H1 (cell line): Measurements from ENCODE around the gene SYNJ1. TPM values are rescaled to one million over a fixed set of nuclear protein-coding genes. Genes with fewer than 3 reads are reported as not detected.
A peak's percentile ranks its signal among the peaks of the same experiment; 100 is the strongest.

Source experiments
- CTCF ChIA-PET: fragments of 300-600 bp; sonication (Branson Sonifier 250); formaldehyde crosslinking; loops from one replicate; lab custom pipeline; 2021; ENCODE audit not compliant: partially characterized antibody; lab: Charles Lee
- POLR2A ChIA-PET: fragments of 300-600 bp; sonication (Branson Sonifier 250); formaldehyde crosslinking; loops from one replicate; lab custom pipeline; 2021; ENCODE audit warnings: inconsistent platforms; ENCODE audit not compliant: partially characterized antibody; lab: Charles Lee
- DNase-seq, 2 experiments: peaks; one replicate each; pipeline versions ENCODE4 v3.0.0 to v3.0.0-alpha.2; 2010 to 2022; ENCODE audit warnings: low spot score in 2 of 2, low read depth in 1 of 2, mixed read lengths in 1 of 2
- FAIRE-seq: peaks from 2 replicates; lab custom pipeline; 2011; peaks lifted over from hg19 to GRCh38; lab: Jason Lieb, UNC
- H2AFZ ChIP-seq: 2 replicates; pipeline ENCODE4 v1.8.1; 2012; ENCODE audit warnings: low read length, inconsistent platforms
- H2AK5ac ChIP-seq: 2 replicates; pipeline ENCODE4 v1.6.1; 2013; ENCODE audit warnings: low read depth, low read length
- H2BK120ac ChIP-seq: replicated peaks from 2 replicates; pipeline ENCODE3; 2013; ENCODE audit warnings: low read depth, low read length, inconsistent platforms
- H2BK12ac ChIP-seq: 2 replicates; pipeline ENCODE4 v1.6.1; 2013; ENCODE audit warnings: low read depth, low read length
- H2BK15ac ChIP-seq: 2 replicates; pipeline ENCODE4 v1.6.1; 2013; ENCODE audit warnings: low read length
- H2BK20ac ChIP-seq: 2 replicates; pipeline ENCODE4 v1.6.1; 2013; ENCODE audit warnings: low read length
- H2BK5ac ChIP-seq: 2 replicates; pipeline ENCODE4 v1.6.1; 2013; ENCODE audit warnings: low read depth, low read length
- H3K14ac ChIP-seq: 2 replicates; pipeline ENCODE4 v1.6.1; 2013; ENCODE audit warnings: inconsistent platforms; ENCODE audit not compliant: insufficient read length
- H3K18ac ChIP-seq: 2 replicates; pipeline ENCODE4 v1.6.1; 2013; ENCODE audit warnings: low read length; ENCODE audit errors: extremely low read depth
- H3K23ac ChIP-seq: 2 replicates; pipeline ENCODE4 v1.6.1; 2013; ENCODE audit warnings: inconsistent platforms; ENCODE audit not compliant: insufficient read length
- H3K23me2 ChIP-seq: 2 replicates; pipeline ENCODE4 v1.6.1; 2013; ENCODE audit warnings: low read depth, low read length
- H3K27ac ChIP-seq: 2 replicates; pipeline ENCODE4 v1.6.1; 2011; ENCODE audit warnings: low read depth, low read length, inconsistent platforms
- H3K27me3 ChIP-seq, 4 experiments: replicated peaks in 1 of 4; 1 replicate in 1 of 4; 2 replicates in 3 of 4; pipeline versions ENCODE4 v1.6.1 to v1.8.1; 2011 to 2013; ENCODE audit warnings: low read length in 3 of 4, mild to moderate bottlenecking in 3 of 4, inconsistent platforms in 2 of 4, mixed read lengths in 2 of 4, moderate library complexity in 1 of 4; ENCODE audit not compliant: control insufficient read depth in 3 of 4, insufficient read depth in 3 of 4; ENCODE audit errors: extremely low read depth in 1 of 4
- H3K36me3 ChIP-seq, 4 experiments: 2 replicates each; pipeline versions ENCODE4 v1.6.1 to v1.8.1; 2011 to 2013; ENCODE audit warnings: mild to moderate bottlenecking in 4 of 4, low read length in 3 of 4, moderate library complexity in 2 of 4, control low read depth in 1 of 4, inconsistent platforms in 1 of 4; ENCODE audit not compliant: insufficient read depth in 4 of 4, control insufficient read depth in 2 of 4
- H3K4ac ChIP-seq: replicated peaks from 2 replicates; pipeline ENCODE3; 2013; ENCODE audit warnings: low read length, low read depth, mixed read lengths, inconsistent platforms; ENCODE audit not compliant: insufficient read length
- H3K4me1 ChIP-seq, 4 experiments: replicated peaks in 1 of 4; 1 replicate in 1 of 4; 2 replicates in 3 of 4; pipeline versions ENCODE4 v1.6.1 to v1.8.1; 2011 to 2013; ENCODE audit warnings: low read length in 3 of 4, inconsistent platforms in 2 of 4, mixed read lengths in 1 of 4; ENCODE audit not compliant: insufficient read depth in 4 of 4, control insufficient read depth in 3 of 4
- H3K4me2 ChIP-seq, 2 experiments: 2 replicates each; pipeline versions ENCODE4 v1.6.1 to v1.8.1; 2011 to 2013; ENCODE audit warnings: low read depth in 2 of 2, low read length in 2 of 2, control low read depth in 1 of 2, inconsistent platforms in 1 of 2, mild to moderate bottlenecking in 1 of 2; ENCODE audit not compliant: insufficient read depth in 1 of 2
- H3K4me3 ChIP-seq, 4 experiments: fragments of 200-600, 300-600 bp in 1 of 4; sonication (generic), shearing (Covaris generic), sonication (Bioruptor Twin) in 1 of 4; 2 replicates each; pipeline versions ENCODE4 v1.5.1 to v1.8.1; 2011 to 2016; ENCODE audit warnings: low read length in 4 of 4, low read depth in 3 of 4, control low read depth in 2 of 4, inconsistent platforms in 2 of 4, mild to moderate bottlenecking in 2 of 4, mixed read lengths in 1 of 4, moderate library complexity in 1 of 4; ENCODE audit not compliant: insufficient read depth in 2 of 4; ENCODE audit errors: extremely low read depth in 1 of 4
- H3K56ac ChIP-seq: replicated peaks from 2 replicates; pipeline ENCODE3; 2013; ENCODE audit warnings: low read depth, mild to moderate bottlenecking, mixed read lengths, low read length, inconsistent platforms; ENCODE audit not compliant: insufficient read length
- H3K79me1 ChIP-seq: 2 replicates; pipeline ENCODE4 v1.6.1; 2013; ENCODE audit warnings: low read depth, low read length, control low read depth
- H3K79me2 ChIP-seq, 2 experiments: 2 replicates each; pipeline versions ENCODE4 v1.6.1 to v1.8.1; 2012 to 2013; ENCODE audit warnings: low read length in 2 of 2, mild to moderate bottlenecking in 2 of 2, inconsistent platforms in 1 of 2; ENCODE audit not compliant: insufficient read depth in 2 of 2, control insufficient read depth in 1 of 2
- H3K9ac ChIP-seq, 4 experiments: replicated peaks in 1 of 4; 1 replicate in 1 of 4; 2 replicates in 3 of 4; pipeline versions ENCODE4 v1.6.1 to v1.8.1; 2011 to 2013; ENCODE audit warnings: low read depth in 3 of 4, low read length in 3 of 4, control low read depth in 2 of 4, mild to moderate bottlenecking in 2 of 4, moderate library complexity in 2 of 4, inconsistent platforms in 1 of 4; ENCODE audit errors: extremely low read depth in 1 of 4
- H3K9me3 ChIP-seq, 2 experiments: 2 replicates each; pipeline versions ENCODE4 v1.6.1 to v1.8.1; 2012 to 2013; ENCODE audit warnings: mild to moderate bottlenecking in 2 of 2, moderate library complexity in 2 of 2, control low read depth in 1 of 2, inconsistent platforms in 1 of 2, low read depth in 1 of 2, low read length in 1 of 2, mixed read lengths in 1 of 2; ENCODE audit not compliant: insufficient read depth in 2 of 2
- H4K20me1 ChIP-seq, 2 experiments: replicated peaks in 1 of 2; 2 replicates each; pipeline versions ENCODE3 to v1.8.1; 2011 to 2013; ENCODE audit warnings: inconsistent platforms in 2 of 2, low read length in 2 of 2, mild to moderate bottlenecking in 1 of 2; ENCODE audit not compliant: insufficient read depth in 2 of 2, control insufficient read depth in 1 of 2
- H4K5ac ChIP-seq: 2 replicates; pipeline ENCODE4 v1.6.1; 2013; ENCODE audit warnings: low read length, low read depth, mixed read lengths, inconsistent platforms; ENCODE audit not compliant: insufficient read length
- H4K8ac ChIP-seq: 2 replicates; pipeline ENCODE4 v1.8.0; 2013; ENCODE audit warnings: mild to moderate bottlenecking, moderate library complexity, low read length, inconsistent platforms; ENCODE audit not compliant: insufficient read depth; ENCODE audit errors: extremely low read depth
- H4K91ac ChIP-seq: replicated peaks from 2 replicates; pipeline ENCODE3; 2013; ENCODE audit warnings: low read length, mixed read lengths, inconsistent platforms; ENCODE audit not compliant: insufficient read length
- CTCF ChIP-seq, 3 experiments: IDR thresholded peaks; 1 replicate in 2 of 3; 2 replicates in 1 of 3; pipeline versions ENCODE4 v1.5.1 to v1.6.1; 2011; ENCODE audit warnings: low read length in 3 of 3, mild to moderate bottlenecking in 3 of 3, inconsistent platforms in 2 of 3, low read depth in 1 of 3, moderate library complexity in 1 of 3; ENCODE audit not compliant: insufficient read depth in 1 of 3; ENCODE audit errors: control extremely low read depth in 1 of 3
- FOSL1 ChIP-seq: IDR thresholded peaks from 2 replicates; pipeline ENCODE4 v1.6.1; 2011; ENCODE audit warnings: mild to moderate bottlenecking, low read depth, low read length, moderate library complexity; ENCODE audit not compliant: insufficient read depth
- HDAC6 ChIP-seq: IDR thresholded peaks from one replicate; pipeline ENCODE4 v1.7.1; 2012; ENCODE audit warnings: low read depth, mild to moderate bottlenecking, inconsistent platforms, low read length, moderate library complexity
- MAX ChIP-seq: IDR thresholded peaks from 2 replicates; pipeline ENCODE4 v1.6.1; 2012; ENCODE audit warnings: inconsistent platforms
- SAP30 ChIP-seq: fragments of 300-600 bp; sonication (generic); IDR thresholded peaks from 2 replicates; pipeline ENCODE4 v1.7.1; 2012; ENCODE audit warnings: low read length, moderate library complexity, mild to moderate bottlenecking, inconsistent platforms; ENCODE audit not compliant: insufficient read depth, insufficient replicate concordance
- SIN3A ChIP-seq, 2 experiments: IDR thresholded peaks in 1 of 2; conservative IDR thresholded peaks in 1 of 2; 2 replicates each; pipeline ENCODE4 v1.6.1; 2011 to 2012; ENCODE audit warnings: low read length in 2 of 2, improper control_type of control experiment in 1 of 2, low read depth in 1 of 2, mild to moderate bottlenecking in 1 of 2
- SRF ChIP-seq: IDR thresholded peaks from 2 replicates; pipeline ENCODE4 v1.6.1; 2011; ENCODE audit warnings: mild to moderate bottlenecking, low read depth, low read length, moderate library complexity
- TBP ChIP-seq: IDR thresholded peaks from 2 replicates; pipeline ENCODE4 v1.6.1; 2011; ENCODE audit warnings: low read depth, low read length, improper control_type of control experiment
- TCF12 ChIP-seq: IDR thresholded peaks from 2 replicates; pipeline ENCODE4 v1.6.1; 2011; ENCODE audit warnings: low read depth, mild to moderate bottlenecking, low read length
- YY1 ChIP-seq: IDR thresholded peaks from 2 replicates; pipeline ENCODE4 v1.6.1; 2011; ENCODE audit warnings: low read depth, mild to moderate bottlenecking, low read length
- whole genome bisulfite sequencing, 2 experiments: shearing (Covaris generic) in 1 of 2; methylation state at CpG; one replicate each; pipeline versions ENCODE4 v1.1.6 to v1.1.7; 2013 to 2015; ENCODE audit warnings: low lambda C conversion rate in 2 of 2, mixed read lengths in 2 of 2, inconsistent platforms in 1 of 2, low coverage in 1 of 2, missing lambda C conversion rate in 1 of 2; ENCODE audit not compliant: insufficient replicate concordance in 2 of 2, insufficient coverage in 1 of 2, insufficient read length in 1 of 2; ENCODE audit errors: extremely low coverage in 1 of 2, missing lambda C conversion rate in 1 of 2; 5-methylcytosine and 5-hydroxymethylcytosine counted together
- polyA plus RNA-seq, 7 experiments: library from polyadenylated mRNA; depleted of rRNA in 3 of 7; stranded (reverse) in 5 of 7; unstranded in 2 of 7; fragments of >200 nt in 5 of 7; fragments of 200-250 nt in 2 of 7; gene quantifications; 1 replicate in 5 of 7; 2 replicates in 1 of 7; 4 replicates in 1 of 7; pipeline versions ENCODE4 v1.2.1 to v1.2.3, GENCODE V29; 2011 to 2013; ENCODE audit warnings: missing spikeins in 2 of 7, mixed read lengths in 2 of 7
- total RNA-seq: library from RNA; stranded (reverse); fragmentation: NEBNext Ultra II Directional; extraction: Animal tissue kit (Norgen Biotek cat#: 25700); gene quantifications from 2 replicates; pipeline ENCODE4 v1.2.1, GENCODE V29; 2021

Gene SYNJ1
- total and polyA plus RNA-seq, 2 of the 8 experiments (the other 6 are each of a cell fraction or from before 2014, with no cell fraction given), result 1.3 to 4.3 TPM

GRCh38 chr21:32728456-32728839 lies 635 bp upstream of the SYNJ1 start:
- Histone ChIP-seq H3K79me1 (no peaks in the 10 kb centered on the region), H3K4me1 (peaks cover 0 to 4% (median 1%) of the 10 kb centered on the region in 4 experiments; a peak in 3 of 7 replicates), H2AK5ac (no peak overlapping the region), H3K4me2 (peak overlapping the region; percentile 83 to 93), H2BK5ac (no peak overlapping the region), H2BK120ac (no peak overlapping the region), H3K79me2 (no peaks in the 10 kb centered on the region), H2BK12ac (no peak overlapping the region), H4K91ac (no peak overlapping the region), H3K36me3 (peaks cover 0 to 6% (median 2%) of the 10 kb centered on the region in 4 experiments; a peak in 2 of 8 replicates), H3K9me3 (no peaks in the 10 kb centered on the region), H3K18ac (no peak overlapping the region), H3K23ac (no peak overlapping the region), H4K5ac (no peak overlapping the region), H3K4me3 (peak overlapping the region; percentile 74 to 92 (median 84)), H3K27me3 (no peaks in the 10 kb centered on the region), H4K20me1 (peaks cover 0 to 2% of the 10 kb centered on the region in 2 experiments), H3K4ac (no peak overlapping the region), H3K56ac (no peak overlapping the region), H3K9ac (peak overlapping the region in 2 of 4 experiments; percentile 34 to 39; a peak in 2 of 7 replicates), H3K23me2 (peaks cover 10% of the 10 kb centered on the region), H3K27ac (no peak overlapping the region), H4K8ac (no peak overlapping the region), H2BK15ac (no peak overlapping the region), H2BK20ac (no peak overlapping the region), H3K14ac (no peak overlapping the region), H2AFZ (peak overlapping the region; percentile 54; the same call in 1 of the 2 replicates)
- CTCF ChIA-PET, result interaction anchor here (0.9 to 1.8 kb wide), 7 partner anchors 28 to 128 kb away, joined by 3 to 6 read pairs (median 3); partner anchors contain the start of gene CFAP298
- 19% methylated on average over 13 of the region's 13 CpGs; no CpG with 5 or more reads in 1 of the 2 experiments for WGBS, 2 experiments
- POLR2A ChIA-PET, result interaction anchor here (0.7 to 2.6 kb wide), 6 partner anchors 8 to 45 kb away, joined by 3 to 14 read pairs (median 6); partner anchors contain the start of gene PAXBP1
- DNase-seq, result no peak
- FAIRE-seq, result no peak
- TF ChIP-seq SIN3A (conservative IDR thresholded peaks at IDR 0.05 in 1 of 2, IDR thresholded peaks at IDR 0.05 in 1 of 2; ENCODE audit: low read depth in 1 of 2, low read length in 2 of 2) (peak in 1 of 2 experiments; percentile 99; a peak in 2 of 4 replicates), SAP30 (peak; percentile 97), TCF12 (0 out of 2 replicates have a peak, but pooled peaks have one; percentile 58), YY1 (peak; percentile 16; the same call in 1 of the 2 replicates), HDAC6 (no peak), FOSL1 (no peak), SRF (no peak), CTCF (IDR thresholded peaks at IDR 0.05; ENCODE audit: control extremely low read depth in 1 of 3, insufficient read depth in 1 of 3, low read depth in 1 of 3, low read length in 3 of 3) (no peak), MAX (no peak), TBP (no peak)
